Measurements from ENCODE around the gene NUP62.

Gene NUP62

DNA sequence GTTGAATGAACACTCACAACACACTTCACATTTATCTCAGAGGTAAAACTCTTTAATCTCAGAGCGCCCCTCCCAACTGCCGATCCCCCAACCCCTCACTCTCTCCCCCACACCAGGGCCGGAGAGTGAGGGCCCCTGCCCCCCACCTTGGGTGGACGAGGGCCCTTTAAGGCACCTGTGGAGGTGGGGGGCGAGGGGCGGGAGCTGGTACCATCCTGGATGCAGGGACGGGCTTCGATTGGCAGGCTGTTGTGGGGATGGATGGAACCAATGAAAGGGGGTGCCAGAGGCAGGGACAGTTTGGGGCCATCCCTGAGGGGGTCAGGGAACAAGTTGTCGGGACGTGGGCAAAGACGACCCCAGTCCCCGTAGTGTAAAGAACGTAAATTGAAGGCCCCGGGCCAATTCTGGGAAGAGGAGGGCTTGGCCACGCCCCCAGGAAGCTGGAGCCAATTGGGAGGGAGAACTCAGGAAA, 60.3 kb downstream of the NUP62 start:
- no peak overlapping the region for H3K4me3 ChIP-seq (IDR thresholded peaks at IDR 0.05; ENCODE audit: insufficient read depth, low read depth, low read length)
- peaks cover 5% of the 10 kb centered on the region; the same call in 1 of the 2 replicates for H3K36me3 ChIP-seq (ENCODE audit: insufficient read depth)
- no peak overlapping the region for H2AFZ ChIP-seq (ENCODE audit: low read depth)
- no peak for TF ChIP-seq CTCF (conservative IDR thresholded peaks at IDR 0.05; ENCODE audit: low read depth, low read length)
- H3K4me2 ChIP-seq = peak overlapping the region; percentile 67
- no peak overlapping the region for H3K9ac ChIP-seq
- H3K27me3 ChIP-seq (ENCODE audit: insufficient read depth, low read depth) = no peaks in the 10 kb centered on the region
- no peaks in the 10 kb centered on the region for H4K20me1 ChIP-seq (ENCODE audit: insufficient read depth)
- H3K79me2 ChIP-seq (ENCODE audit: insufficient read depth, low read depth) = peaks cover 8% of the 10 kb centered on the region; the same call in 1 of the 2 replicates
- H3K27ac ChIP-seq = no peak overlapping the region
- peaks cover 37% of the 10 kb centered on the region for H3K4me1 ChIP-seq (ENCODE audit: low read depth, poor library complexity, severe bottlenecking)

GRCh38 chr19:49866933-49867782, 62.1 kb downstream of the NUP62 start, which contains the start of gene PNKP:
PNKP (minus strand) TSS chr19:49867576; CDS start chr19:49867204, 372 bp downstream.
- H3K36me3 ChIP-seq (ENCODE audit: insufficient read depth) = peaks cover 5% of the 10 kb centered on the region; the same call in 1 of the 2 replicates
- no peak within 1 kb of the TSS for H3K4me3 ChIP-seq (IDR thresholded peaks at IDR 0.05; ENCODE audit: insufficient read depth, low read depth, low read length)
- no peak for TF ChIP-seq CTCF (conservative IDR thresholded peaks at IDR 0.05; ENCODE audit: low read depth, low read length)
- no peaks in the 10 kb centered on the region for H3K27me3 ChIP-seq (ENCODE audit: insufficient read depth, low read depth)
- peaks cover 37% of the 10 kb centered on the region for H3K4me1 ChIP-seq (ENCODE audit: low read depth, poor library complexity, severe bottlenecking)
- 0 out of 2 replicates have a peak, but pooled peaks cover 8% of the 10 kb centered on the region for H3K79me2 ChIP-seq (ENCODE audit: insufficient read depth, low read depth)
- peak within 1 kb of the TSS; percentile 67 for H3K4me2 ChIP-seq
- H3K9ac ChIP-seq = peak within 1 kb of the TSS; percentile 49; the same call in 1 of the 2 replicates
- H3K27ac ChIP-seq = peak within 1 kb of the TSS; percentile 24
- no peaks in the 10 kb centered on the region for H4K20me1 ChIP-seq (ENCODE audit: insufficient read depth)
- H2AFZ ChIP-seq (ENCODE audit: low read depth) = peak within 1 kb of the TSS; percentile 40

GRCh38 chr19:49864890-49865289, 64.4 kb downstream of the NUP62 start:
- Histone ChIP-seq H3K4me1 (ENCODE audit: low read depth, poor library complexity, severe bottlenecking) (peaks cover 26% of the 10 kb centered on the region), H2AFZ (ENCODE audit: low read depth) (no peak overlapping the region), H3K36me3 (ENCODE audit: insufficient read depth) (peaks cover 5% of the 10 kb centered on the region; the same call in 1 of the 2 replicates), H3K4me3 (IDR thresholded peaks at IDR 0.05; ENCODE audit: insufficient read depth, low read depth, low read length) (no peak overlapping the region), H4K20me1 (ENCODE audit: insufficient read depth) (no peaks in the 10 kb centered on the region), H3K27me3 (ENCODE audit: insufficient read depth, low read depth) (no peaks in the 10 kb centered on the region), H3K27ac (no peak overlapping the region), H3K4me2 (no peak overlapping the region), H3K9ac (no peak overlapping the region), H3K79me2 (ENCODE audit: insufficient read depth, low read depth) (0 out of 2 replicates have a peak, but pooled peaks cover 8% of the 10 kb centered on the region)
- TF ChIP-seq CTCF (conservative IDR thresholded peaks at IDR 0.05; ENCODE audit: low read depth, low read length) = no peak

GRCh38 chr19:49863935-49864320, 65.4 kb downstream of the NUP62 start:
- no peak overlapping the region for H3K9ac ChIP-seq
- H3K4me3 ChIP-seq (IDR thresholded peaks at IDR 0.05; ENCODE audit: insufficient read depth, low read depth, low read length) = no peak overlapping the region
- no peak overlapping the region for H3K4me2 ChIP-seq
- no peaks in the 10 kb centered on the region for H3K27me3 ChIP-seq (ENCODE audit: insufficient read depth, low read depth)
- H3K4me1 ChIP-seq (ENCODE audit: low read depth, poor library complexity, severe bottlenecking) = peaks cover 23% of the 10 kb centered on the region
- H3K79me2 ChIP-seq (ENCODE audit: insufficient read depth, low read depth) = 0 out of 2 replicates have a peak, but pooled peaks cover 8% of the 10 kb centered on the region
- no peak for TF ChIP-seq CTCF (conservative IDR thresholded peaks at IDR 0.05; ENCODE audit: low read depth, low read length)
- H3K27ac ChIP-seq = no peak overlapping the region
- no peaks in the 10 kb centered on the region for H4K20me1 ChIP-seq (ENCODE audit: insufficient read depth)
- H2AFZ ChIP-seq (ENCODE audit: low read depth) = no peak overlapping the region
- H3K36me3 ChIP-seq (ENCODE audit: insufficient read depth) = peaks cover 5% of the 10 kb centered on the region; the same call in 1 of the 2 replicates

Data from KMS-11 (cell line).